Parathyroid adenoma (tissue), 2 donors: Measurements from ENCODE around the gene SEMA3A.
"Not testable (repeated sequence)": the region's sequence is repeated elsewhere in the genome, so short reads cannot be mapped to it uniquely, and the experiment has no call there.

Source experiments
- H2AFZ ChIP-seq: fragments of 300-600 bp; sonication (generic); one replicate; pipeline ENCODE4 v1.7.0; 2017; ENCODE audit warnings: antibody characterized with exemption, mild to moderate bottlenecking
- H3K27ac ChIP-seq: fragments of 300-600 bp; sonication (generic); one replicate; pipeline ENCODE4 v1.7.0; 2017
- H3K27me3 ChIP-seq: fragments of 300-600 bp; sonication (generic); one replicate; pipeline ENCODE4 v1.7.0; 2017; ENCODE audit warnings: low read length; ENCODE audit not compliant: control insufficient read depth, insufficient read depth
- H3K36me3 ChIP-seq: fragments of 300-600 bp; sonication (generic); one replicate; pipeline ENCODE4 v1.7.0; 2017; ENCODE audit warnings: low read length; ENCODE audit not compliant: control insufficient read depth, insufficient read depth
- H3K4me1 ChIP-seq: fragments of 300-600 bp; sonication (generic); one replicate; pipeline ENCODE4 v1.7.0; 2017; ENCODE audit warnings: control low read depth
- H3K4me2 ChIP-seq: fragments of 300-600 bp; sonication (generic); one replicate; pipeline ENCODE4 v1.7.0; 2017; ENCODE audit warnings: low read length
- H3K4me3 ChIP-seq: fragments of 300-600 bp; sonication (generic); one replicate; pipeline ENCODE4 v1.7.0; 2017; ENCODE audit warnings: low read depth, low read length
- H3K79me2 ChIP-seq: fragments of 300-600 bp; sonication (generic); one replicate; pipeline ENCODE4 v1.7.0; 2017; ENCODE audit warnings: control low read depth
- H3K9ac ChIP-seq: fragments of 300-600 bp; sonication (generic); one replicate; pipeline ENCODE4 v1.7.0; 2017; ENCODE audit warnings: mild to moderate bottlenecking
- H3K9me3 ChIP-seq: fragments of 300-600 bp; sonication (generic); one replicate; pipeline ENCODE4 v1.7.0; 2017; ENCODE audit warnings: low read length; ENCODE audit not compliant: control insufficient read depth
- CTCF ChIP-seq: fragments of 300-600 bp; sonication (generic); IDR thresholded peaks from one replicate; pipeline ENCODE4 v1.7.0; 2017; ENCODE audit warnings: antibody characterized with exemption, mild to moderate bottlenecking
- donor health status: primary hyperparathyroidism.

The SEMA3A gene

GRCh38 chr7:84154991-84155781, 39.4 kb downstream of the SEMA3A start:
- Histone ChIP-seq H3K9me3 (no peaks in the 10 kb centered on the region), H3K79me2 (no peaks in the 10 kb centered on the region), H3K36me3 (no peaks in the 10 kb centered on the region), H3K4me2 (no peak overlapping the region), H3K4me3 (no peak overlapping the region), H3K4me1 (no peaks in the 10 kb centered on the region), H3K27me3 (no peaks in the 10 kb centered on the region), H3K9ac (no peak overlapping the region), H3K27ac (no peak overlapping the region), H2AFZ (no peak overlapping the region)
- no peak for TF ChIP-seq CTCF

- Histone ChIP-seq H3K27me3 (no peaks in the 10 kb centered on the region), H3K4me3 (no peak overlapping the region), H3K4me1 (no peaks in the 10 kb centered on the region), H2AFZ (no peak overlapping the region), H3K4me2 (no peak overlapping the region), H3K36me3 (no peaks in the 10 kb centered on the region), H3K9ac (no peak overlapping the region), H3K79me2 (no peaks in the 10 kb centered on the region), H3K27ac (no peak overlapping the region), H3K9me3 (no peaks in the 10 kb centered on the region)
- TF ChIP-seq CTCF = no peak
Observed at GRCh38 chr7:84152995-84153394, 41.6 kb downstream of the SEMA3A start.

GRCh38 chr7:84150370-84150769, 44.2 kb downstream of the SEMA3A start:
- not testable (repeated sequence) for H3K4me2 ChIP-seq, H3K4me1 ChIP-seq, H3K79me2 ChIP-seq, H3K9me3 ChIP-seq, H3K27ac ChIP-seq, H3K36me3 ChIP-seq, H2AFZ ChIP-seq, H3K27me3 ChIP-seq, H3K4me3 ChIP-seq, H3K9ac ChIP-seq

GRCh38 chr7:84149573-84149972, 45.0 kb downstream of the SEMA3A start:
- Histone ChIP-seq H3K4me1 (no peaks in the 10 kb centered on the region), H3K36me3 (no peaks in the 10 kb centered on the region), H3K27ac (no peak overlapping the region), H3K4me3 (no peak overlapping the region), H3K4me2 (no peak overlapping the region), H3K27me3 (no peaks in the 10 kb centered on the region), H3K9ac (no peak overlapping the region), H2AFZ (no peak overlapping the region), H3K9me3 (no peaks in the 10 kb centered on the region), H3K79me2 (no peaks in the 10 kb centered on the region)
- no peak for TF ChIP-seq CTCF

- Histone ChIP-seq H3K79me2 (no peaks in the 10 kb centered on the region), H3K9me3 (no peaks in the 10 kb centered on the region), H2AFZ (no peak overlapping the region), H3K36me3 (no peaks in the 10 kb centered on the region), H3K4me3 (no peak overlapping the region), H3K9ac (no peak overlapping the region), H3K27me3 (no peaks in the 10 kb centered on the region), H3K4me1 (no peaks in the 10 kb centered on the region), H3K4me2 (no peak overlapping the region), H3K27ac (no peak overlapping the region)
- TF ChIP-seq CTCF = no peak
Observed at GRCh38 chr7:84145892-84146291, 48.7 kb downstream of the SEMA3A start.
